ENCODE data around the gene SCG3. TPM values are rescaled to one million over a fixed set of nuclear protein-coding genes. Genes with fewer than 3 reads are reported as not detected.

SCG3 gene
- total RNA-seq = under 0.01 TPM in 1 of 2 replicates, not detected in the other

DNA sequence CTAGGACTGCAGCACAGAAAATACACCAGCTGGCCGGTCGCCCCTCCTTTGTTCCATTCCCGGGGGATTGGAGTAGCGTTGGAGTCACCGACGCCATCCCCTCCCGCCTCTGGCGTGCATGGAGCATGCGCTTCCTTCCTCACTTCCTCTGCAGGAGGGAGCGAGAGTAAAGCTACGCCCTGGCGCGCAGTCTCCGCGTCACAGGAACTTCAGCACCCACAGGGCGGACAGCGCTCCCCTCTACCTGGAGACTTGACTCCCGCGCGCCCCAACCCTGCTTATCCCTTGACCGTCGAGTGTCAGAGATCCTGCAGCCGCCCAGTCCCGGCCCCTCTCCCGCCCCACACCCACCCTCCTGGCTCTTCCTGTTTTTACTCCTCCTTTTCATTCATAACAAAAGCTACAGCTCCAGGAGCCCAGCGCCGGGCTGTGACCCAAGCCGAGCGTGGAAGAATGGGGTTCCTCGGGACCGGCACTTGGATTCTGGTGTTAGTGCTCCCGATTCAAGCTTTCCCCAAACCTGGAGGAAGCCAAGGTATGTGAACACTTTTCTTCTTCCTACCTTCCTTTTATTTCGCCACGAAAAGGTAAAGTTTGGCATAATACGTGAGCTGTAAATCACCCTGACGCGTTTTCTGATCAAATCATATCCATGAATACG lies at the start of gene SCG3:
SCG3 (plus strand) TSS at position 201 of the 661 bp plus-strand sequence; CDS start at position 454, 253 bp downstream.

GRCh38 chr15:51737522-51738305 lies 56.4 kb downstream of the SCG3 start, which contains the start of gene LYSMD2:
LYSMD2 (minus strand) TSS chr15:51737655; CDS start chr15:51737622, 33 bp downstream.

GRCh38 chr15:51750792-51751696 lies 69.7 kb downstream of the SCG3 start, which contains the start of gene TMOD2:
TMOD2 (plus strand) TSS chr15:51751597; CDS start chr15:51766442, 14,845 bp downstream.

Other genes starting within 250 kb of the SCG3 start
- 11.2 and 14.0 TPM in 2 replicates for gene DMXL2, start 58.7 kb upstream of the SCG3 start, total RNA-seq
- 7.3 and 8.7 TPM in 2 replicates for gene LYSMD2, start 56.2 kb downstream of the SCG3 start, total RNA-seq
- gene TMOD2, start 70.1 kb downstream of the SCG3 start, total RNA-seq = 3.5 and 5.9 TPM in 2 replicates
- gene TMOD3, start 148.2 kb downstream of the SCG3 start, total RNA-seq = 63.3 and 95.8 TPM in 2 replicates

Measured in endothelial cell of coronary artery (primary cell).